Measurements from ENCODE around the gene NR3C1.

GRCh38 chr5:143364061-143364460, 39.4 kb downstream of the NR3C1 start:
- no peak for TF ChIP-seq CTCF (IDR thresholded peaks at IDR 0.05 in 2 of 3, conservative IDR thresholded peaks at IDR 0.05 in 1 of 3; ENCODE audit: borderline replicate concordance in 1 of 3, insufficient read depth in 1 of 3, low read depth in 2 of 3, low read length in 2 of 3)
- no peak for TF ChIP-seq MAX (IDR thresholded peaks at IDR 0.05)
- no peak for TF ChIP-seq EZH2 (IDR thresholded peaks at IDR 0.05)
- TF ChIP-seq YY1 (IDR thresholded peaks at IDR 0.05; ENCODE audit: extremely low read depth, insufficient replicate concordance, low read depth, low read length), result no peak
- no peak for TF ChIP-seq ZNF274 (IDR thresholded peaks at IDR 0.05; ENCODE audit: low read depth, low read length)
- TF ChIP-seq POLR2AphosphoS5 (IDR thresholded peaks at IDR 0.05; ENCODE audit: low read depth, low read length), result no peak
- no peak for TF ChIP-seq JUND (IDR thresholded peaks at IDR 0.05)

Data from HCT116 (cell line).